ENCODE measurements around the gene OMP. TPM values are rescaled to one million over a fixed set of nuclear protein-coding genes. Genes with fewer than 3 reads are reported as not detected.

OMP gene
- total RNA-seq, 2 experiments from 2014 or later = not detected

GRCh38 chr11:77146261-77147035, 43.8 kb downstream of the OMP start:
- no peaks in the 10 kb centered on the region for H3K9me3 Mint-ChIP-seq
- ChIA-PET POLR2A (interaction anchor here (1.6 kb wide), 1 partner anchor 11 kb away, joined by 7 read pairs; no protein-coding TSS in a partner anchor), CTCF (interaction anchor here (1.3 to 1.5 kb wide), 3 partner anchors 19 to 402 kb away, joined by 3 to 7 read pairs (median 3); no protein-coding TSS in a partner anchor)
- peaks cover 39% of the 10 kb centered on the region for H3K4me1 Mint-ChIP-seq (ENCODE audit: low read depth)
- H3K27me3 Mint-ChIP-seq = no peaks in the 10 kb centered on the region
- no peak for ATAC-seq
- TF ChIP-seq CTCF (IDR thresholded peaks at IDR 0.05) = no peak
- DNase-seq = no peak
- H3K27ac Mint-ChIP-seq = no peak overlapping the region
- no peak overlapping the region for H3K4me3 Mint-ChIP-seq
- intact Hi-C loops (cut with micrococcal nuclease) = no loop called here
- H3K36me3 Mint-ChIP-seq (ENCODE audit: low read depth) = no peaks in the 10 kb centered on the region

- Mint-ChIP-seq H3K36me3 (ENCODE audit: low read depth) (no peaks in the 10 kb centered on the region), H3K9me3 (no peaks in the 10 kb centered on the region), H3K27ac (no peak overlapping the region), H3K4me1 (ENCODE audit: low read depth) (peaks cover 39% of the 10 kb centered on the region), H3K27me3 (no peaks in the 10 kb centered on the region), H3K4me3 (no peak overlapping the region)
- ChIA-PET POLR2A (interaction anchor here (1.6 kb wide), 1 partner anchor 11 kb away, joined by 7 read pairs; no protein-coding TSS in a partner anchor), CTCF (interaction anchor here (1.3 to 1.5 kb wide), 3 partner anchors 20 to 401 kb away, joined by 3 to 7 read pairs (median 3); no protein-coding TSS in a partner anchor)
- peak; percentile 19 for DNase-seq
- ATAC-seq = no peak
- intact Hi-C loops (cut with micrococcal nuclease) = no loop called here
- TF ChIP-seq CTCF (IDR thresholded peaks at IDR 0.05) = no peak
These were observed 44.3 kb downstream of the OMP start for GRCh38 chr11:77147036-77147315.

GRCh38 chr11:77147668-77148321, 45.2 kb downstream of the OMP start:
- Mint-ChIP-seq H3K9me3 (no peaks in the 10 kb centered on the region), H3K36me3 (ENCODE audit: low read depth) (no peaks in the 10 kb centered on the region), H3K27me3 (no peaks in the 10 kb centered on the region), H3K27ac (peak overlapping the region; percentile 60), H3K4me3 (peak overlapping the region; percentile 43), H3K4me1 (ENCODE audit: low read depth) (peaks cover 39% of the 10 kb centered on the region)
- peak; percentile 74 for DNase-seq
- CTCF ChIA-PET = interaction anchor here (1.3 to 2.2 kb wide), 4 partner anchors 21 to 400 kb away, joined by 3 to 12 read pairs (median 5); no protein-coding TSS in a partner anchor
- TF ChIP-seq CTCF (IDR thresholded peaks at IDR 0.05) = no peak
- POLR2A ChIA-PET = no interaction called here
- intact Hi-C loops (cut with micrococcal nuclease) = no loop called here
- ATAC-seq = peak; percentile 50

- H3K27ac Mint-ChIP-seq = no peak overlapping the region
- no peak overlapping the region for H3K4me3 Mint-ChIP-seq
- H3K9me3 Mint-ChIP-seq = no peaks in the 10 kb centered on the region
- ChIA-PET CTCF (interaction anchor here (2.2 kb wide), 1 partner anchor 22 kb away, joined by 12 read pairs; no protein-coding TSS in a partner anchor), POLR2A (no interaction called here)
- intact Hi-C loops (cut with micrococcal nuclease) = no loop called here
- ATAC-seq (no peak), DNase-seq (no peak)
- H3K4me1 Mint-ChIP-seq (ENCODE audit: low read depth) = peaks cover 45% of the 10 kb centered on the region
- H3K27me3 Mint-ChIP-seq = no peaks in the 10 kb centered on the region
- H3K36me3 Mint-ChIP-seq (ENCODE audit: low read depth) = no peaks in the 10 kb centered on the region
- TF ChIP-seq CTCF (IDR thresholded peaks at IDR 0.05) = no peak
These were observed 46.5 kb downstream of the OMP start for GRCh38 chr11:77148963-77149715.

Data from activated CD8-positive, alpha-beta T cell treated with anti-CD3 and anti-CD28 coated beads for 36 hours (primary cell).